GM18909 (cell line): ENCODE measurements around the gene VSIR.
A peak's percentile ranks its signal among the peaks of the same experiment; 100 is the strongest.

ENCODE experiments used
- ATAC-seq: cut with Tn5 transposase; IDR thresholded peaks from one replicate; pipeline ENCODE4 v1.9.1; 2021; ENCODE audit warnings: mild to moderate bottlenecking; ENCODE audit not compliant: unreplicated experiment, poor library complexity

Gene VSIR

GRCh38 chr10:71736570-71736952 is 36.8 kb downstream of the VSIR start:
- no peak for ATAC-seq

- ATAC-seq: no peak
Measured at GRCh38 chr10:71735709-71736569, 37.4 kb downstream of the VSIR start.

GRCh38 chr10:71734797-71735196 is 38.5 kb downstream of the VSIR start:
- no peak for ATAC-seq

DNA sequence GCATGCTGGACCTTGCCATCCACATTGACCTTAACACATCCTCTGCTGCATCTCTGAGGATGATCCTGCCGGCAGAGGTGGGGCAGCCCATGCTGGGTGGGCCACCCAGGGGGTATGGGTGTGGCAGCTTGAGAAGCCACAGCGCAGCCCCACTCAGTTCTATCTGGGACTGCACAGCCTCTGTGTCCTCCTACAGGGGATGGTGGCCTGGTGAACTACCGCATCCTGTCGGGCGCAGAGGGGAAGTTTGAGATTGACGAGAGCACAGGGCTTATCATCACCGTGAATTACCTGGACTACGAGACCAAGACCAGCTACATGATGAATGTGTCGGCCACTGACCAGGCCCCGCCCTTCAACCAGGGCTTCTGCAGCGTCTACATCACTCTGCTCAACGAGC is 41.5 kb downstream of the VSIR start:
- ATAC-seq: no peak

GRCh38 chr10:71729161-71729636 is 44.1 kb downstream of the VSIR start:
- no peak for ATAC-seq

- ATAC-seq: peak; percentile 57
Measured at GRCh38 chr10:71727738-71728737, 45.3 kb downstream of the VSIR start.

GRCh38 chr10:71727105-71727737 is 46.1 kb downstream of the VSIR start:
- ATAC-seq: peak; percentile 47

GRCh38 chr10:71726580-71727104 is 46.7 kb downstream of the VSIR start:
- ATAC-seq: no peak

DNA sequence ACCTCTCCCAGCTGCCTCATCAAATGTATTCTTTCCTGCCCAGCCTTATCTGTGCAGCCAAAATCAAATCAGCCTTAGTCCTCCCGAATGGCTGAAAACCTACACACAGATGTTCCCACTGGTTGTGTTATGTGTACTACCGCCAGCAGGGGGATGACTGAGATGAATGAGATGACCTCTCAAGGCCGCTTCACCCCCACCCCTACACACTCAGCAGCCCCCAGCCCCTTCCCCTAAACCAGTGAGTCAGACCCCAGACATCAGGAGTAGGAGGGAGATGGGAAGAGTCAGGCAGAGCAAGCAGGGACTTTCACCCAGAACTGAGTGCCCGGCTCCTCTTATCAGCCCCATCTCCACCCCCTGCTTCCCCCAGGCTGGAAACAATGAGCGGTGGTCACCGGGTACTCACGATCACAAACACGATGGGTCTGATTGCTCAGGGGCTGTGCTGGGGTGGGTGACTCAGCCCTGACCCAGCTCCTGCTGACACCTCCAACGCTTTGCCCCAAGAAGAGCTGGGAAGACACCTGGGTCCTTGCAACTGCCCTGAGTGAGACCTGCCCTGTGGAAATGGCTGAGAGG is 47.2 kb downstream of the VSIR start:
- no peak for ATAC-seq

DNA sequence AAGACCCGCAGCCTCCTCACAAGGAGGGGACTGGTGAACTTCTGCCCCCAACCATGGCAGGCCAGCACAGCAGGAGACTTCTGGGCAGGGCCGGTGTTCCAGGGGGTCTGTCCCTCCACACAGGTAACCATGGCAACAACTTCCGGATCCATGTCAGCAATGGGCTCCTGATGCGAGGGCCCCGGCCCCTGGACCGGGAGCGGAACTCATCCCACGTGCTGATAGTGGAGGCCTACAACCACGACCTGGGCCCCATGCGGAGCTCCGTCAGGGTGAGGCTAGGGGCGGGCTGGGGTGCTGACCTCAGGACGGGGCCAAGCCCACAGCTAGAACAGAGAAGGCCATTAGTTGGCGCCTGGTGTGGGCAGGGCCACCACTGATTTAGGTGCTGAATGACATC is 48.1 kb downstream of the VSIR start:
- no peak for ATAC-seq

DNA sequence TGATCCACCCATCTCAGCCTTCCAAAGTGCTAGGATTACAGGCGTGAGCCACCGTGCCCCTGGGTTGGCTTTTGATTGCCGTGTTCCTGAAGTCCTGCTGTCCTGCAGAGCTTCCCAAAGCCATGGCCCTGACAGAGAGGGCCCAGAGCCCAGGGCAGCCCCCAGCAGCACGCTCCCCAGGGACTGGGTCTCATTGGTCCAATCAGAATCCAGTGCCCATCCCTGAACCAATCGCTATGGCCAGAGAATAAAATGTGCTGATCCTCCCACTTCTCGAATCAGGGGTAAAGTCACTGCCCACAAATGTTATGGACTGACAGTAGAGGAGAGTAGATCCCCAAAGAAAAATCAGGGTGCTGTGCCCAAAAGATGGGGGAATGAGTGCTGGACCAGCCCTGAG is 48.8 kb downstream of the VSIR start:
- no peak for ATAC-seq

DNA sequence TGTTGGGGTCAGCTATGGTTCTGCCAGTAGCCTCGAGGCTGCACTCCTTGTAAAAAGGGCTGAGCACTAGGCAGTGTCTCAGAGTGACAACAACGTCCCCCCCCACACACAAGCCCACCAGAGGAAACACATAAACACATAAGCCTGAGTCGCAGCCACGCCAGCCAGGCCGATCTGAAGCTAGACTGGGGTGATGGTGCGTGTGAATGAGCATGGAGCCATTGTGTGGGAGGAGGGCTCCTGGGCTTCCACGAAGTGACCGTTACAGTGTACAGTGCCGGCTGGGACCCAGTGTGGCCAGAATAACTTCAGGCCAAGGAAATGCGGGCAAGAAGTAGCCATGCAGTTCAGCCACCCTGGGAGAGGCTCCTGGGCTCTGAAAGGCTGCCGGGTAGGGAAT is 50.0 kb downstream of the VSIR start:
- ATAC-seq: no peak

DNA sequence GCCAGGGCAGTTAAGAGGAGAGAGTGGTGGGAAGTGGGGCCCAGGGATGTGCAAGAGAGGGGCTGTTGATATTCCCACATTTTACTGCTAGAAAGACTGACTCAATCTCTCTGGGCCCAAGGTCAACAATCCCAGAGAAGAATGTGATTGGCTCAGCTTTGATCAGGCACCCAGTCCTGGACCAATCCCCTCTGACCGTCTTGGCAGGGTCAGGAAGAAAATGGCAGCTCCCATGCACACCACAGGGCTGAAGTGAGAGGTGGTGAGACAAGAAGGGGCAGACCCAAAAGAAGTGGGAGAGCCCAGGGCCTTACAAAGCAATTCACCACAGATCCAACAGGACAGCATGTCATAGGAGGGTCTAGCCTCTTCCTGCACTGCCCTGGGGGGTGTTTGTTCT is 50.5 kb downstream of the VSIR start:
- ATAC-seq: no peak

DNA sequence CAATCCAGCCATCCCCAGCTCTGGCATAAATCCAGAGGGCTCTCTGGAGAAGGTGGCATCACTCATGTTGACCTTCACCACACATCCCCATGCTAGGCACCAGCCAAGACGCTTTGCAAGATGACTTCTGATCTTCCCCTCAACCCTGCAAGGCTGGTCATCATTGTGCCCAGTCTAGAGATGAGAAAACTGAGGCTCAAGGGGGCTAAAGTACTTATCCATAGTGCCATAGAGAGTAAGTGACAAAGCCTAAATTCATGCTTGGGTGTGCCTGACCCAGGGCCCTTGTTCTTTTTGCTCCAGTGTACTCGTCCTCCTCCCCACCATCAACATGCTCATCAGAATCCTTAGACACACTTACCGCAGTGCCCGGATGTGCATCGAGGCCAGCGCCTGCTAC is 52.0 kb downstream of the VSIR start:
- ATAC-seq: no peak

GRCh38 chr10:71720288-71720687 is 53.0 kb downstream of the VSIR start:
- ATAC-seq: no peak

DNA sequence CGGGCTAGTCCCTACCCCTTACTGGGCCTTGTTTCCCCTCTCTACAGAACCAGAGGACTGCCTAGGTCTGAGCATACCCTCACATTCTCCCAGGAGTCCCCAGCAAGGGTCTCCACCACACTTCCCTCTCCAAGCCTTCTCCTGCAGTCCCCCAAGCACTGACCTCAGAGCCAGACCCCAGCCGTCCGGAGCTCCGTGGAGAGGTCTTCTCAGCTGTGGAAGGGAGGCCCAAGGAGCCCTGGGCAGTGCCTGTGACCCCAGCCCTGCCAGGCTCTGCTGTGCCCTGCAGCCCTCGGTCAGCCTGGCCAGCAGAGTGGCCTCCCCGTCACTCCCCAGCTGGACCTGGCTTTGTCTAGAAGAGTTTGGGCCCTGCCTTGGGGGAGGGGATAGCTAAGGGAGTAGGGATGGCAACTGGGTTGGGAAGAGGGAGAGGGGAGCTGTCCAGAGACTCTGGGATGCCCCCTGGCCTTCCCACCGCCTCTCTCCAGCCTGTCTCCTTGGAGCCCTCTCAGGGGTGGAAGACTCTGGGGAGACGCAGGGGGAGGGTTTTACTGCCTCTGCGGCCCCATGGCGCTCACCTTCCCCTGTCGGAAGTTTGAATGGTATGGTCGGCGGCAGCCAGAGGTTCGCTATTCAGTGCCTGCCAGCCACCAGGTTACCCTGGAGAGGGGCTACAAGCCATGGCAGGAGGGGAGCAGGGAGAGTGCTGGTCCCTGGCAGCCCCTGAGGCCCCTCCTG is 53.7 kb downstream of the VSIR start, which contains the start of gene C10orf105:
C10orf105 (minus strand) TSS at position 315 of the 738 bp plus-strand sequence. CDS start 3,441 bp downstream, outside the sequence.
- ATAC-seq: no peak

- no peak for ATAC-seq
Measured at GRCh38 chr10:71719042-71719441, 54.3 kb downstream of the VSIR start.

DNA sequence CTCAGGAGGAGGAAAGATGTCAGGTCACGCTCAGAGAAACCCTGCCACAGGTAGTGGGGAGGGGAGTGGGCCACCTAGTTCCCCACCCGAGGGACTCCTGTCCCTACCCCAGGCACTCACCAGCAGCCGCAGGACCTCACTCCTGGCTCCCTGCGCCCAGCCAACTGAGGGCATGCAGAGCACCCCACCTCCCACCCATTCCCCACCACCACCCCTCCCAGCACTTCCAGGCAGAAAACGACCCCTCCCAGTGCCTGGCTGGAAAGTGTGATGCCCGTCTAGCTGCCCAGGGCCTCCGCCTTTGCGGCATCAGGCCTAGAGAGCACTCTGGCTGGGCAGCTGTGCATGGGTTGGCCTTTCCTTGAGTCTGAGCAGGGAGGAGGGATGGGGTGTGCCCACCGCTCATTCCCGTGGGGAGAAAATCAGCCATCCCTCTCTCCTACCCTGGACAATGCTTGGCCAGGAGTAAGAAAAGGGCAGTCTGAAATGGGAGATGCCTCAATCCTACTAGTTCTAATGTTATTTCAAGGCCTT is 55.1 kb downstream of the VSIR start:
- ATAC-seq: no peak

GRCh38 chr10:71717551-71717951 is 55.8 kb downstream of the VSIR start:
- ATAC-seq: no peak
